H9 (cell line): Measurements from ENCODE around the gene ALG10B. TPM values are rescaled to one million over a fixed set of nuclear protein-coding genes. Genes with fewer than 3 reads are reported as not detected.
"Not testable (repeated sequence)": the region's sequence is repeated elsewhere in the genome, so short reads cannot be mapped to it uniquely, and the experiment has no call there.

Source experiments
- DNase-seq: peaks from one replicate; pipeline ENCODE4 v3.0.0-alpha.2; 2017
- H2AFZ ChIP-seq: one replicate; pipeline ENCODE4 v1.6.1; 2013; ENCODE audit warnings: mild to moderate bottlenecking, low read length, control low read depth, moderate library complexity
- H2AK5ac ChIP-seq: 2 replicates; pipeline ENCODE4 v1.6.1; 2013; ENCODE audit warnings: low read length, control low read depth, mixed read lengths; ENCODE audit not compliant: insufficient read length
- H2BK120ac ChIP-seq: one replicate; pipeline ENCODE4 v1.6.1; 2013; ENCODE audit warnings: low read depth, mild to moderate bottlenecking, low read length, control low read depth, inconsistent platforms; ENCODE audit not compliant: poor library complexity, severe bottlenecking
- H2BK12ac ChIP-seq: 2 replicates; pipeline ENCODE4 v1.6.1; 2013; ENCODE audit warnings: low read length, control low read depth, mixed read lengths, low read depth; ENCODE audit not compliant: insufficient read length
- H2BK15ac ChIP-seq: 2 replicates; pipeline ENCODE4 v1.6.1; 2013; ENCODE audit warnings: low read depth, low read length, control low read depth
- H2BK20ac ChIP-seq: one replicate; pipeline ENCODE4 v1.6.1; 2013; ENCODE audit warnings: low read depth, mild to moderate bottlenecking, low read length, control low read depth, inconsistent platforms; ENCODE audit not compliant: poor library complexity, severe bottlenecking
- H2BK5ac ChIP-seq: 2 replicates; pipeline ENCODE4 v1.6.1; 2013; ENCODE audit warnings: low read length, control low read depth, mixed read lengths; ENCODE audit not compliant: insufficient read length
- H3K14ac ChIP-seq: 2 replicates; pipeline ENCODE4 v1.6.1; 2013; ENCODE audit warnings: low read length, control low read depth; ENCODE audit not compliant: insufficient read depth
- H3K18ac ChIP-seq: 2 replicates; pipeline ENCODE4 v1.6.1; 2013; ENCODE audit warnings: low read depth, mild to moderate bottlenecking, mixed read lengths, low read length, control low read depth; ENCODE audit not compliant: insufficient read length
- H3K23ac ChIP-seq: 2 replicates; pipeline ENCODE4 v1.6.1; 2013; ENCODE audit warnings: low read length, control low read depth, mixed read lengths, low read depth; ENCODE audit not compliant: insufficient read length
- H3K23me2 ChIP-seq: 2 replicates; pipeline ENCODE4 v1.6.1; 2013; ENCODE audit warnings: low read depth, mild to moderate bottlenecking, mixed read lengths, low read length, control low read depth; ENCODE audit not compliant: insufficient read length, poor library complexity, severe bottlenecking
- H3K27ac ChIP-seq: 2 replicates; pipeline ENCODE4 v1.5.1; 2013; ENCODE audit warnings: low read length, control low read depth, mixed read lengths, low read depth; ENCODE audit not compliant: insufficient read length
- H3K27me3 ChIP-seq: 2 replicates; pipeline ENCODE4 v1.6.1; 2013; ENCODE audit warnings: low read length, control low read depth, inconsistent platforms; ENCODE audit not compliant: insufficient read depth
- H3K4ac ChIP-seq: 2 replicates; pipeline ENCODE4 v1.6.1; 2013; ENCODE audit warnings: low read depth, mild to moderate bottlenecking, control low read depth, inconsistent platforms, low read length, moderate library complexity
- H3K4me1 ChIP-seq: 2 replicates; pipeline ENCODE4 v1.6.1; 2013; ENCODE audit warnings: low read length, control low read depth, inconsistent platforms; ENCODE audit not compliant: insufficient read depth
- H3K4me2 ChIP-seq: 2 replicates; pipeline ENCODE4 v1.6.1; 2013; ENCODE audit warnings: low read length, control low read depth, mixed read lengths; ENCODE audit not compliant: insufficient read length, insufficient read depth
- H3K56ac ChIP-seq: 2 replicates; pipeline ENCODE4 v1.6.1; 2013; ENCODE audit warnings: low read depth, mild to moderate bottlenecking, mixed read lengths, low read length, control low read depth; ENCODE audit not compliant: insufficient read length
- H3K79me1 ChIP-seq: 2 replicates; pipeline ENCODE4 v1.6.1; 2013; ENCODE audit warnings: low read depth, mild to moderate bottlenecking, moderate library complexity, low read length, control low read depth, inconsistent platforms; ENCODE audit not compliant: insufficient read depth, poor library complexity, severe bottlenecking
- H3K79me2 ChIP-seq: 2 replicates; pipeline ENCODE4 v1.6.1; 2013; ENCODE audit warnings: low read length, control low read depth, inconsistent platforms; ENCODE audit not compliant: insufficient read depth
- H3K9ac ChIP-seq: 2 replicates; pipeline ENCODE4 v1.6.1; 2013; ENCODE audit warnings: low read length, control low read depth, mixed read lengths; ENCODE audit not compliant: insufficient read length; ENCODE audit errors: extremely low read depth
- H3K9me3 ChIP-seq: one replicate; pipeline ENCODE4 v1.6.1; 2013; ENCODE audit warnings: low read depth, low read length, inconsistent platforms; ENCODE audit not compliant: control insufficient read depth
- H3T11ph ChIP-seq: one replicate; pipeline ENCODE4 v1.6.1; 2013; ENCODE audit warnings: mild to moderate bottlenecking, low read length, control low read depth, inconsistent platforms
- H4K20me1 ChIP-seq: one replicate; pipeline ENCODE4 v1.6.1; 2013; ENCODE audit not compliant: control insufficient read depth, insufficient read length, insufficient read depth
- H4K5ac ChIP-seq: 2 replicates; pipeline ENCODE4 v1.6.1; 2013; ENCODE audit warnings: low read depth, mild to moderate bottlenecking, mixed read lengths, low read length, control low read depth; ENCODE audit not compliant: insufficient read length
- H4K8ac ChIP-seq: replicated peaks from 2 replicates; pipeline ENCODE4 v1.6.1; 2013; ENCODE audit warnings: low read length, control low read depth, mixed read lengths, low read depth; ENCODE audit not compliant: insufficient read length
- H4K91ac ChIP-seq: 2 replicates; pipeline ENCODE4 v1.6.1; 2013; ENCODE audit warnings: low read depth, mild to moderate bottlenecking, moderate library complexity, mixed read lengths, low read length, control low read depth; ENCODE audit not compliant: insufficient read length
- H3K27ac Mint-ChIP-seq, 3 experiments: 2 replicates in 2 of 3; 3 replicates in 1 of 3; pipeline ENCODE4 v1.8.0; 2020 to 2021; ENCODE audit warnings: mixed read lengths in 3 of 3, mild to moderate bottlenecking in 1 of 3, moderate library complexity in 1 of 3
- H3K27me3 Mint-ChIP-seq: 2 replicates; pipeline ENCODE4 v1.8.0; 2021; ENCODE audit warnings: low read depth, mild to moderate bottlenecking, moderate library complexity, mixed read lengths
- H3K36me3 Mint-ChIP-seq, 3 experiments: 2 replicates in 2 of 3; 3 replicates in 1 of 3; pipeline ENCODE4 v1.8.0; 2020 to 2021; ENCODE audit warnings: low read depth in 3 of 3, mixed read lengths in 3 of 3; ENCODE audit not compliant: insufficient read depth in 1 of 3
- H3K4me1 Mint-ChIP-seq, 2 experiments: 2 replicates each; pipeline ENCODE4 v1.8.0; 2020; ENCODE audit warnings: mixed read lengths in 2 of 2
- H3K4me3 Mint-ChIP-seq, 2 experiments: 2 replicates in 1 of 2; 3 replicates in 1 of 2; pipeline ENCODE4 v1.8.0; 2020 to 2021; ENCODE audit warnings: mild to moderate bottlenecking in 2 of 2, mixed read lengths in 2 of 2, moderate library complexity in 1 of 2
- H3K9me3 Mint-ChIP-seq, 2 experiments: 2 replicates in 1 of 2; 3 replicates in 1 of 2; pipeline ENCODE4 v1.8.0; 2020; ENCODE audit warnings: mild to moderate bottlenecking in 2 of 2, mixed read lengths in 2 of 2, moderate library complexity in 1 of 2
- CTCF ChIP-seq: fragments of 200-600 bp; sonication (generic); conservative IDR thresholded peaks from 3 replicates; pipeline ENCODE4 v1.8.0; 2021; ENCODE audit warnings: antibody characterized with exemption, mild to moderate bottlenecking
- WGBS: extraction: QIAGEN DNeasy Blood & Tissue Kit; methylation state at CpG from one replicate; pipeline ENCODE4 v1.1.7; 2013; ENCODE audit warnings: missing lambda C conversion rate, low lambda C conversion rate, mixed read lengths; ENCODE audit not compliant: insufficient read length; ENCODE audit errors: extremely low coverage; 5-methylcytosine and 5-hydroxymethylcytosine counted together
- total RNA-seq: library from RNA; stranded (reverse); gene quantifications from 2 replicates; pipeline ENCODE4 v1.2.1, GENCODE V29; 2021

ALG10B gene
- total RNA-seq, 1 experiment from 2014 or later: 6.8 TPM

DNA sequence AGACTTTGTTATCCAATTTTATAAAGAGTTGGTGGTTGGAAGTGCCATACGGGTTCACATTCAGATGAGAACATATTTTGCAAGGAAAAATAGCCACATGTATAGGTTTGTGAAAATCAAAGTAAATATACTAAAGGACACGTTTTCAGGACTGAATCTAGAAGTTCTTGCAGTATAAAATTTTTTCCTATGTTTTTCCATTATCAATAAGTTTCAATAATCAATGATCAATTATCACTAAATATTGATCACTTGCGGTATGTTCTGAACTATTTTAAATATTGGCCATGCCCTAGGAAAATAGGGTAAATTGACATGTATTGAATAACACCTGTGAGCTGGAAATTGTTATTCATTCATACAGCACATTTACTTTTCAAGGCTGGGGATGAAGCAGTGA, 25.9 kb downstream of the ALG10B start:
- DNase-seq: no peak
- Mint-ChIP-seq H3K36me3 (peaks cover 2 to 36% (median 17%) of the 10 kb centered on the region in 3 experiments; a peak in 6 of 7 replicates), H3K9me3 (peaks cover 37 to 41% of the 10 kb centered on the region in 2 experiments), H3K4me1 (peaks cover 7 to 12% of the 10 kb centered on the region in 2 experiments; a peak in 3 of 4 replicates), H3K27ac (no peak overlapping the region), H3K4me3 (no peak overlapping the region), H3K27me3 (peaks cover 1% of the 10 kb centered on the region; the same call in 1 of the 2 replicates)
- no peak overlapping the region for H2AFZ ChIP-seq
- H2AK5ac ChIP-seq: no peak overlapping the region
- no peaks in the 10 kb centered on the region for H3K79me2 ChIP-seq
- no peak overlapping the region for H3K23ac ChIP-seq
- no peaks in the 10 kb centered on the region for H3K9me3 ChIP-seq
- no peak overlapping the region for H3K27ac ChIP-seq
- no peaks in the 10 kb centered on the region for H3K23me2 ChIP-seq
- TF ChIP-seq CTCF: no peak
- no CpG with 5 or more reads among the region's 3 CpGs for WGBS
- no peak overlapping the region for H4K91ac ChIP-seq
- no peak overlapping the region for H3K4me2 ChIP-seq
- H2BK120ac ChIP-seq: no peak overlapping the region
- no peaks in the 10 kb centered on the region for H3K4me1 ChIP-seq
- H4K20me1 ChIP-seq: no peaks in the 10 kb centered on the region
- no peak overlapping the region for H3K4ac ChIP-seq
- no peak overlapping the region for H3K18ac ChIP-seq
- no peak overlapping the region for H3K9ac ChIP-seq
- H3T11ph ChIP-seq: no peak overlapping the region
- H2BK12ac ChIP-seq: no peak overlapping the region
- no peak overlapping the region for H3K14ac ChIP-seq
- no peak overlapping the region for H3K56ac ChIP-seq
- H2BK15ac ChIP-seq: no peak overlapping the region
- H4K5ac ChIP-seq: no peak overlapping the region
- no peak overlapping the region for H2BK5ac ChIP-seq
- no peaks in the 10 kb centered on the region for H3K27me3 ChIP-seq
- H3K79me1 ChIP-seq: no peaks in the 10 kb centered on the region
- H4K8ac ChIP-seq: no peak overlapping the region
- H2BK20ac ChIP-seq: no peak overlapping the region

- H3K27me3 Mint-ChIP-seq, H3K9ac ChIP-seq, H4K5ac ChIP-seq, H2BK5ac ChIP-seq, H3K23ac ChIP-seq, H2AFZ ChIP-seq, H3K4me3 Mint-ChIP-seq, H4K20me1 ChIP-seq, H2BK12ac ChIP-seq, H3K79me2 ChIP-seq, H2BK20ac ChIP-seq, H3K27ac ChIP-seq, H3K4me2 ChIP-seq, H4K8ac ChIP-seq, H3K4ac ChIP-seq, H3K27ac Mint-ChIP-seq, H2BK15ac ChIP-seq, H3K14ac ChIP-seq, H3T11ph ChIP-seq, H3K18ac ChIP-seq, H3K27me3 ChIP-seq, DNase-seq, H2BK120ac ChIP-seq, H3K79me1 ChIP-seq, H4K91ac ChIP-seq, H3K4me1 ChIP-seq, H3K56ac ChIP-seq, H2AK5ac ChIP-seq, H3K23me2 ChIP-seq, H3K9me3 ChIP-seq: not testable (repeated sequence)
- peaks cover 42 to 47% of the 10 kb centered on the region in 2 experiments for H3K9me3 Mint-ChIP-seq
- no CpG with 5 or more reads among the region's 4 CpGs for WGBS
- peaks cover 7 to 12% of the 10 kb centered on the region in 2 experiments; a peak in 3 of 4 replicates for H3K4me1 Mint-ChIP-seq
- peaks cover 4 to 41% (median 17%) of the 10 kb centered on the region in 3 experiments for H3K36me3 Mint-ChIP-seq
These were observed 26.7 kb downstream of the ALG10B start for GRCh38 chr12:38343256-38343655.
